Measurements from ENCODE around the gene NDUFB8. TPM values are rescaled to one million over a fixed set of nuclear protein-coding genes. Genes with fewer than 3 reads are reported as not detected.

NDUFB8 gene
- total and polyA plus RNA-seq, 4 donors, result 122 to 369 (median 217) TPM

- peaks cover 0 to 7% (median 0%) of the 10 kb centered on the region in 5 donors for H3K4me1 ChIP-seq (ENCODE audit: control insufficient read depth in 5 of 5, insufficient read depth in 5 of 5, low read length in 5 of 5)
- WGBS, 2 donors, result 60 to 66% methylated on average over 9 of the region's 9 CpGs
- no peak for TF ChIP-seq CTCF (IDR thresholded peaks at IDR 0.05; ENCODE audit: control extremely low read depth, extremely low read depth)
- H3K27me3 ChIP-seq (ENCODE audit: control insufficient read depth in 3 of 3, insufficient read depth in 3 of 3, low read length in 2 of 3), result peaks cover 4 to 84% (median 42%) of the 10 kb centered on the region in 3 donors
- no peak overlapping the region for H3K27ac ChIP-seq (ENCODE audit: low read depth in 1 of 2, low read length in 1 of 2)
- no peak for ATAC-seq (ENCODE audit: insufficient read depth, low FRiP score)
- peaks cover 0 to 17% (median 0%) of the 10 kb centered on the region in 4 donors for H3K9me3 ChIP-seq (ENCODE audit: control insufficient read depth in 4 of 4, insufficient read depth in 3 of 4, low read length in 3 of 4)
- no peaks in the 10 kb centered on the region for H3K36me3 ChIP-seq (ENCODE audit: control insufficient read depth in 4 of 4, insufficient read depth in 4 of 4, low read length in 4 of 4)
- H3K4me3 ChIP-seq, result no peak overlapping the region
- no peak overlapping the region for H3K9ac ChIP-seq (ENCODE audit: insufficient read depth in 1 of 2, low read length in 2 of 2)
- DNase-seq, result no peak
Observed at GRCh38 chr10:100565206-100565985, 35.7 kb upstream of the NDUFB8 start.

GRCh38 chr10:100562008-100562672 lies 32.5 kb upstream of the NDUFB8 start:
- DNase-seq (peak; percentile 73 to 84 (median 84)), ATAC-seq (ENCODE audit: insufficient read depth, low FRiP score) (peak; percentile 83)
- Histone ChIP-seq H3K27ac (ENCODE audit: low read depth in 1 of 2, low read length in 1 of 2) (no peak overlapping the region), H3K9ac (ENCODE audit: insufficient read depth in 1 of 2, low read length in 2 of 2) (no peak overlapping the region), H3K4me3 (no peak overlapping the region), H3K4me1 (ENCODE audit: control insufficient read depth in 5 of 5, insufficient read depth in 5 of 5, low read length in 5 of 5) (peaks cover 0 to 7% (median 0%) of the 10 kb centered on the region in 5 donors), H3K9me3 (ENCODE audit: control insufficient read depth in 4 of 4, insufficient read depth in 3 of 4, low read length in 3 of 4) (peaks cover 0 to 8% (median 0%) of the 10 kb centered on the region in 4 donors), H3K27me3 (ENCODE audit: control insufficient read depth in 3 of 3, insufficient read depth in 3 of 3, low read length in 2 of 3) (peaks cover 5 to 52% (median 17%) of the 10 kb centered on the region in 3 donors), H3K36me3 (ENCODE audit: control insufficient read depth in 4 of 4, insufficient read depth in 4 of 4, low read length in 4 of 4) (peaks cover 0 to 5% (median 0%) of the 10 kb centered on the region in 4 donors)
- peak; percentile 79 for TF ChIP-seq CTCF (IDR thresholded peaks at IDR 0.05; ENCODE audit: control extremely low read depth, extremely low read depth)
- 6 to 8% methylated on average over 62 of the region's 62 CpGs for WGBS, 2 donors

GRCh38 chr10:100561005-100561404 lies 31.3 kb upstream of the NDUFB8 start:
- Histone ChIP-seq H3K9me3 (ENCODE audit: control insufficient read depth in 4 of 4, insufficient read depth in 3 of 4, low read length in 3 of 4) (peaks cover 0 to 8% (median 0%) of the 10 kb centered on the region in 4 donors), H3K27ac (ENCODE audit: low read depth in 1 of 2, low read length in 1 of 2) (no peak overlapping the region), H3K27me3 (ENCODE audit: control insufficient read depth in 3 of 3, insufficient read depth in 3 of 3, low read length in 2 of 3) (peaks cover 5 to 41% (median 16%) of the 10 kb centered on the region in 3 donors), H3K4me3 (no peak overlapping the region), H3K36me3 (ENCODE audit: control insufficient read depth in 4 of 4, insufficient read depth in 4 of 4, low read length in 4 of 4) (peaks cover 0 to 7% (median 3%) of the 10 kb centered on the region in 4 donors), H3K9ac (ENCODE audit: insufficient read depth in 1 of 2, low read length in 2 of 2) (no peak overlapping the region), H3K4me1 (ENCODE audit: control insufficient read depth in 5 of 5, insufficient read depth in 5 of 5, low read length in 5 of 5) (peaks cover 0 to 7% (median 0%) of the 10 kb centered on the region in 5 donors)
- ATAC-seq (ENCODE audit: insufficient read depth, low FRiP score) (no peak), DNase-seq (no peak)
- WGBS, 2 donors, result 75 to 76% methylated on average over 2 of the region's 2 CpGs
- no peak for TF ChIP-seq CTCF (IDR thresholded peaks at IDR 0.05; ENCODE audit: control extremely low read depth, extremely low read depth)

All from lung (tissue), 12 donors.